GM19099 (cell line): ENCODE data around the gene PUM1.

Experiments used
- POLR2A ChIP-seq: IDR thresholded peaks from 3 replicates; pipeline ENCODE4 v1.6.1; 2011; ENCODE audit warnings: low read depth; ENCODE audit not compliant: insufficient read length; ENCODE audit errors: extremely low read depth

Gene PUM1

DNA sequence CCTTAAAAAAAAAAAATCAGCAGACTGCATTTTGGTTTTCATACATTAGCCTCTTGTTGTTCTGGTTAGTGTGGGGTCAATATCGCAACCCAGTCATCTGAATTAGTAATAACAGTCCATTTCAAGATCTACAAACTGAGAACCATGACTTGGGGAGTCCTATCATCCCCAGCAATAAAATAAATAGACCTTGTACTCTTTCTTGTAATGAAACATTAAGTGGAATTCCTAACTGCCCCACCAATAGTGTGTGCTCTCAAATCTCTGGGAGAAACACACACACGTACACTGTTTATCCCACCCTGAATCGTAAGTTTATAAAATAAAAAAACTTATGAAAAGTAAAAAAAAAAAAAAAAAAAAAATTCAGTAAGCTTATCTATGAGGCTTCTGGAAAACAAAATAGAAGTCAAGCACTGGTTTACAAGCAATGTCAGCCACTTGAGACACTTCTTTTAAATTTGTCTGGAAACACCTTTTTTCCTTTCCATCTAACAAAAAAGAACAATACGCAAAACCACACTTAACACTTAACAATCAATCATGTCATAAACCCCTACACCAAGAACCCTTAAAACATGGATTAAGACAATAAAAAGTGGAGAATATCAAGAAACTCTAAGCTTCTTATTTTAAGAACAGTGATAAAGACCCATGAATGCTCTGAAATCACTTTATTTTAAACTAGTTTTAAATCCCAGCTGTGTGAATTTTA is 53.1 kb downstream of the PUM1 start:
- TF ChIP-seq POLR2A, result no peak

DNA sequence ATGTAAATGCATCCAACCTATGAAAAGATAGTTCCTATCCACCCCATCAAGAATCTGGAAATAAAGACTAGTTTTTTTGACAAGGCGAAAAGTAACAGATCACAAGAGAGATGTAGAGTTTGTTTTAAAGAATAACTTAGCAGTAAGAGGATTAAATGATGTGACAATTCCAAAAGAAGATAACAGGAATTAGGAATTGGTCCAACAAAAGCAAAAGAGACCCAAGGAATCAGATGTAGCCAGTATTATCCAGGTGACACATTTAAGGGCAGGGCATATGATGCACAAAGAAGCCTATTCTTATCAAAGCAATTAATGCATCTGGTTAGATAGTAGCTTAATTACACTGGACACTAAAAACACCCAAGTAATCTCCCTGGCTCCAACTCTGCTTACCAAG is 53.8 kb downstream of the PUM1 start:
- TF ChIP-seq POLR2A, result no peak

DNA sequence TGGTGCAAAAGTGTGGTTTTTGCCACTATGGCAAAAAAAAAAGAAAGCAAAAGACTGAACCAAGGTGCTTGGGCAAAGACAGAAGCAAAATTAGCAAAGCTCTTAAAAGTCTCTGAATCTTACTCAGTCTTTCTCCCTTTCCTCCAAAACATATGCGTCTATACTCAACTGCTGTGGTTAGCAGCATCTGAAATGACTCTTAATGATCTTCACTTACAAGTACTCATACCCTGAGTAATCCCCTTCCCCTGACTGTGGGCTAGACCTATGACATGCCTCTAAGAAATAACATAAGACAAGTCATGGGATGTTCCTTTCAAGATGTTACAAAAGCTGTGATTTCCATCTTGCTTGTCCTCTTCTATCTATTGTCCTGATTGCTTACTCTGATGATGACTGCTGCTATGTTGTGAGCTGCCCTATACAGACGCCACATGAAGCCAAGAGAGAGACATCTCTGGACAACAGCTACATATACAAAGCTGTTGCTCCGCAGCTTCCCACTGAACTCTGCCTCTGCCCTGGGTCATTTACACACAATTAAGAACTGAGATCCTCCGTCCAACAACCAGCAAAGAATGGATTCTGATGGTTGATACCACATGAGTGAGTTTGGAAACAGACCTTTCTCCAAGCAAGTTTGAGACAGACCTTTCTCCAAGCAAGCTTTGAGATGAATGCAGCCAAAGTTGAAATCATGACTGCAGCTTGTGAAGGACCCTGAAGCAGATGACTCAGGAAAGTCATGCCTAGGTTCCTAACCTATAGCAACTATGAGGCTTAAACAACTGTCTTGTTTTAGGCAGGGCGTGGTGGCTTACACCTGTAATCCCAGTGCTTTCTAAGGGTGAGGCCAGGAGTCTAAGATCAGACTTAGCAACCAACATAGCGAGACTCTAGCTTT is 55.2 kb downstream of the PUM1 start:
- no peak for TF ChIP-seq POLR2A

DNA sequence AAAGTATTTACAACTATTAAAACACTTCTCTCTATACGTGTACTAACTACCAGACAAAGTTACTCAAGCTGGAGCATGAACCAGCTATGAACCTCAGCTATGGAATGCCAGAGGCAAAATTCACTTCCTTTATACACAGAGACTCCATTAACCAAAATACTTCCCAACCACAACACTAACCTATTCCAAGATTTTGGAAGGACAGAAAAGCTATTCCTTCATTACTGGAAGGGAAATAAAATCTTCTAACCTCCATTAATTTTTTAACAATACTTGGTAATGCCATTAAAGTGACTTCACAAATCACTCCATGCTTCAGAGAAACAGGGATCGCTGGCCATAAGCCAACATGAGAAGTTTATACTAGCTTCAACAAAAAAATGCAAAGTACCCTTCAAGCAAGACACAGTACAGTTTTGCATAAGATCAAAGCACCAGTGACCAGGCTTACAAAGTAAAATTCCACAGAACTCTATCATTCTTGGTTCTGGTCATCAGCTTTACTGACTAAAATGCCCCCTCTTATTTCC is 58.0 kb downstream of the PUM1 start:
- TF ChIP-seq POLR2A, result no peak

DNA sequence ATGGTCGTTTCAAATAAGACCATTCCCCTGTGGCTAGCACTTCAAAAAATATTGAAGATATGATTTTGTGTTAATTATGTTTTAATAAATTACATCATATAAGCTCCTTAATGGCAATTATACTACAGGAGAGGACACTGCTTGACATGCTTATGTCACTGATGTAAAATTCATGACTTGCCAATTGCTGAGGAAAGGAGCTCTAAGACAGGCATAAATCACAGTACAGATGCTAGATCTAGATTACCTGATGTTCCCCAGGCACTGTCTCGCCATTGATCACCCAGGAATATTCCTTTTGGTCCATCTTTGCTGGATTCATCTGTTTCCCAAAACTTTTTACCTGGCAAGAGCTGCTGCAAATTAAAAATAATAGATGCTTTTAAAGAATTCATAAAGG is 58.8 kb downstream of the PUM1 start:
- TF ChIP-seq POLR2A, result no peak

DNA sequence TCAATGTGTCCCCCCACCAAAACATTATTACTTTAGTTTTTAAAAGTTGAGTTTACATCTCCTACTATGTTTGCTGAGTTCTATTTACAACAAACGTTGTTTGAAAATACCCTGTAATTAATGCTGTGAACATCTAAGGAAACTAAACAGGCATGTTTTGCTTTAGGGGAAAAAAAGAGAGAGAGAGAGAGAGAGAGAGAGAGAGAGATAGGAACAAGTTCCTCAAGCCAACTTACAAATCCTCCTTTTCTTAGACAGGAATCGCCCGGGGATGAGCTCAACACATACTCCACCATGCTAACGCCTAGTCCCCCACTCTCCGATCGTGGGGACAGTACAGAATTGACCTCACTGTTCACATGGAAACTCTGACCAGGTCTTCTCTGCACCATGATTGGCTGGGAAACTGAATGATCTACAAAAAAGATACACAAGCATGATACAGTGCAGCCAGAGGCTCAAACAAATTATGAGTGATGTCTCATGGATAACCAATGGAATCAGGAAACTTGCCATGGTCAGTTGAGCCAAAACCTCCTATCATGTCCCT is 59.8 kb downstream of the PUM1 start:
- no peak for TF ChIP-seq POLR2A

DNA sequence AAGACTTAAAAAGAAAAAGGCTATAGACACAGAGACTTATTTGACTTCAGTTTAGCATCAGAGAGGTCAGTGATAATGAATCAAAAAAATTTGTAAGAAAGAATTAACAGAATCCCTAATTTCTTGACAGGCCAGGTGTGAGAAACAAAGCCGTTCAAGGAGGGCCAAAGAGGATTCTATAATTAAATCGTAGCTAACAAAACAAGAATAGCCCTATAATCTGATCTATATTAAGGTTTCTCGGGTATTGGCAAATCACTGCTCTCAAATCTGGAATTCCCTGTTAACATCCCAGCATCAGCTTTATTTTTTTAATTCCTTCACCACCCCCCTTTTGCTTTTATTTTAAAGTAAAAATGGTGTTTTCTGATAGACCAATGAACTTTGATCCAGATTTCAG is 60.3 kb downstream of the PUM1 start:
- no peak for TF ChIP-seq POLR2A

DNA sequence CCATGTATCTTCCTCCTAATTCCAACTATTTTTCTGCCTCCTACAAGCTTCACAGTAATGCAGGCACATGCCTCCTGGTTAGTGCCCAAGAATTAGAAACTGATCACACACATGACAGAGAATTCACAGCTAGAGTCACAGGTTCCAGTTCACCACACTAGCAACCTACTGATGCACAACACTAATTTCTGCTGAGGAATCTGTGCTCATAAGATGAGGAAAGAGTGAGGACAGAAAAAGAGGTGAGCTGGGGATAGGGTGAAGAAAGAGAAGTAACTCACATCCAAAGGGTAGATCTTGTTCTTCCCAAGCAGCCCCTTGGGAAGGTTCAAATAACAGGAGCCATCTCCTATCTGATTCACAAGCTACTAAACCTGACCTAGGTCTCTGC is 61.3 kb downstream of the PUM1 start:
- TF ChIP-seq POLR2A, result no peak

DNA sequence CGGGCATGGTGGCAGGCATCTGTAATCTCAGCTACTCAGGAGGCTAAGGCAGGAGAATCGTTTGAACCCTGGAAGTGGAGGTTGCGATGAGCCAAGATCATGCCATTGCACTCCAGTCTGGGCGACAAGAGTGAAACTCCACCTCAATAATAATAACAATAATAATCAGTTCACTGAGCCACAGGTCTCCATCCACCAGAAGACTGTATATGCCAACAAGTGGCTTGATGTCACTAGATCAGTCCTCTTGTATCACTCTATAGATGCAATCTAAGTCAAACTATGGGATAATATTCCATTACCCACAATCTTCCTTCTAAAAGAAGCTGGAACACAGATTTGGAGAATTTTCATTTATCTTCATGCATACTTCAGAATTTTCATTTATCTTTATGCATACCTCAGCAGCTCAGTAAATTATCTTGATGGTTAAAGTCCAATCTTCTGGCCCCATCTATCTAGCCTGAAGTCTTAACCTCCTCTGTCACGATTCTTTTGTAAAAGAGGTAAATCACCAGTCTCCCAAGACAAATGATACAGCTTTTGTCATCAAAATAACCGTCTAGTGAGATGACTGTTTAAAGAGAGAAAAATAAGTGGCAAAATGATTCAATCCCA is 61.8 kb downstream of the PUM1 start:
- TF ChIP-seq POLR2A, result no peak

DNA sequence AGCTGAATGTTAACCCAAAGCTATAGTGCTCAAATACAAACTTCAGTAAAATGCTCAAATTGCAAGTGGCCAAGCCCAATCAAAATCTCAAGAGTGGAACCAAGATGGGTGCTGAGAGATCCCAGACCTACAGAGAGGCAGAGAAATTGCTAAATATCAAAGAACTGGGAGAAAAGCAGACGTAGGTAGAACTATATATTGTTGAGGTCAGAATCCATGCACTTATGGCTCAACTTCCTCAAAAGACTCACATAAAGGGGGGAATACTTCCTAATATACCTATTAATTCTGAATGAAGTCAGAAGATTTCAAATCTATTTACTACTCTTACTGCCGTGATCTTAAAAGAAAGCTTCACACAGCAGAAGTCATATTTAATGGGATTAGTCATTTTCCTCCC is 65.2 kb downstream of the PUM1 start:
- no peak for TF ChIP-seq POLR2A

DNA sequence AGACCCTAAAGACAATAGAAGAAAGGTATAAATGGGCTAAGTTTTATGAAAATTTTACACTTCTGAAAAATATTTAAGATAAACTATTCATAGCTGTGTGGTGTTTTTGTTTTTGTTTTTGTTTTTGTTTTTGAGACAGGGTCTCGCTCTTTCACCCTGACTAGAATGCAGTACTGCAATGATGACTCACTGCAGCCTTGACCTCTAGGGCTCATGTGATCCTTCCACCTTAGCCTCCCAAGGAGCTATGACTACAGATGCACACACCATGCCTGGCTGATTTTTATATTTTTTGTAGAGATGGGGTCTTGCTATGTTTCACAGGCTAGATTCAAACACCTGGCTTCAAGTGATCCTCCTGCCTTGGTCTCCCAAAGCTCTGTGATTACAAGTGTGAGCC is 66.6 kb downstream of the PUM1 start:
- no peak for TF ChIP-seq POLR2A

DNA sequence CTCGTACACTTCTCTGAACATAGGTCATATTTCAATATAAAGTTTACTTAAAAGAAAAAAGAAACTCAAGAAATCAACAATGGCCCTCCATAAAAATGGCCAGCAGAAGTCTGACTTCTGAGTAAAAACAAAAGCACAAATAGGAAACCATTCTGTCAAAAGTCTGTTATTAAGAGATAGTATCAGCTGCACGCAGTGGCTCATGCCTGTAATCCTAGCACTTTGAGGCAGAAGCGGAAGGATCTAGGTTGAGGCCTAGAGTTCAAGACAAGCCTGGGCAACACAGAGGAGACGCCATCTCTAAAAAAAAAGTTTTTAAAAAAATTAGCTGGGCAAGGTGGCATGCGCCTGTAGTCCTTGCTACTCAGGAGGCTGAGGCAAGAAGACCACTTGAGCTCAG is 67.3 kb downstream of the PUM1 start:
- TF ChIP-seq POLR2A, result no peak

DNA sequence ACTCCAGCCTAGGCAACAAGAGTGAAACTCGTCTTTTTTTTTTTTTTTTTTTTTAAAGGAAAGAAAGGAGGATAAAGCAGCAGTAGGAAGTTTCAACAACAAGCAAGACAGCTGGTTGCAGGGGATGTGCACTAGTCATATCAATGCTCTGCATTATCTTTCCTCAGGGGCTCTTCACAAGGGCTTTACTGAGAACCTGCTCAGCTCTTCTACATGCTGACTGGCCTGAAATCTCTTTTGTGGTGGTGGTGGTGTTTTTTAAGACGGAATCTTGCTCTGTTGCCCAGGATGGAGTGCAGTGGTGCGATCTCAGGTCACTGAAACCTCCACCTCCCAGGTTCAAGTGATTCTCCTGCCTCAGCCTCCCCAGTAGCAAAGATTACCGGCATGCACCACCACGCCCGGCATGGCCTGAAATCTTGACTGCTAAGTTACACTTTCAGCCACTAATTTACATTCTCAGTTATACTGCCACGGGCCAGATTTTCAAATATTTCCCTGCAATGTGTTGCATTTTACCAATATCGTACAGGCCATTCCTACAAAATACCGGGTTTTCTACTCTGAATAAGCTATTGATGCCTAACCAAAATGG is 68.0 kb downstream of the PUM1 start:
- no peak for TF ChIP-seq POLR2A

DNA sequence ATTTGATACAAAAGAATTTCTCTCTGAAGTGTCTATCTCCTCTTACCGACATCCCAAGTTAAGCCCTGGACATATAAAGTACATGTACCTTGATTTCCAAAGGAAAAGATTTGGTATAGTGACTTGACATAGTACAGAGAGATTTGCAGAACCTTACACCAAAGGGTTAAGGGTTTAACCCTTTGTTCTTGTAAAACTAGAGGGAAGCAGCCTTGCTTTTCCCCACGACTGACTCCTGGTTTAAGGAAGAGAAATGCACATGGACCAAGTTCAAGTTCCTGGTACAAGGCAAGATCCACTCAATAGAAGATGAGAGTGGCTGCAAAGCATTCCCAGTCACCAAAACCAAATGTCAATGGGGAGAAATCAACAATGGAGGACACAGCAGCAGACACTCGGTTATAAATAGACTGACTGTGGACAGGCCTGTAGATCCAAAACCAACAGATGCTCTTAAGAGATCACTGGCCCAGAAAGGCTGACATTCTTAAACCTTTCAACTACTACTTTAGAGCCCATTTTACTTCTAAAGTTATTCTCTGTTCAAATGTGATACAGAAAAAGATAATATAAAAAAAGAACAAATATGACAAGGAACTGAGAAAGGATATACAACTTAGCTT is 69.4 kb downstream of the PUM1 start:
- TF ChIP-seq POLR2A, result no peak
